H1 (cell line): ENCODE data around the gene PCDHB3. TPM values are rescaled to one million over a fixed set of nuclear protein-coding genes. Genes with fewer than 3 reads are reported as not detected.

ENCODE experiments used
- ATF2 ChIP-seq: IDR thresholded peaks from 2 replicates; pipeline ENCODE4 v1.6.1; 2012; ENCODE audit warnings: low read length, inconsistent platforms
- CEBPB ChIP-seq: IDR thresholded peaks from 2 replicates; pipeline ENCODE4 v1.6.1; 2012; ENCODE audit warnings: low read depth, low read length
- EZH2 ChIP-seq: fragments of 200-600 bp; sonication (generic); IDR thresholded peaks from 2 replicates; pipeline ENCODE4 v1.7.1; 2012; ENCODE audit warnings: low read depth, mild to moderate bottlenecking, moderate library complexity, low read length, inconsistent platforms; ENCODE audit not compliant: severe bottlenecking
- GABPA ChIP-seq: IDR thresholded peaks from 2 replicates; pipeline ENCODE4 v1.6.1; 2011; ENCODE audit warnings: mild to moderate bottlenecking, low read length, moderate library complexity, borderline replicate concordance; ENCODE audit not compliant: insufficient read depth
- TAF1 ChIP-seq: IDR thresholded peaks from 2 replicates; pipeline ENCODE4 v1.6.1; 2011; ENCODE audit warnings: mild to moderate bottlenecking, low read depth, low read length
- TAF7 ChIP-seq: optimal IDR thresholded peaks from 2 replicates; pipeline ENCODE3; 2011; ENCODE audit warnings: low read depth, mild to moderate bottlenecking, inconsistent platforms, low read length, moderate library complexity, borderline replicate concordance
- USF2 ChIP-seq: IDR thresholded peaks from 2 replicates; pipeline ENCODE4 v1.6.1; 2011; ENCODE audit warnings: low read length, improper control_type of control experiment
- polyA plus RNA-seq, 7 experiments: library from polyadenylated mRNA; depleted of rRNA in 3 of 7; stranded (reverse) in 5 of 7; unstranded in 2 of 7; fragments of >200 nt in 5 of 7; fragments of 200-250 nt in 2 of 7; gene quantifications; 1 replicate in 5 of 7; 2 replicates in 1 of 7; 4 replicates in 1 of 7; pipeline versions ENCODE4 v1.2.1 to v1.2.3, GENCODE V29; 2011 to 2013; ENCODE audit warnings: missing spikeins in 2 of 7, mixed read lengths in 2 of 7
- total RNA-seq: library from RNA; stranded (reverse); fragmentation: NEBNext Ultra II Directional; extraction: Animal tissue kit (Norgen Biotek cat#: 25700); gene quantifications from 2 replicates; pipeline ENCODE4 v1.2.1, GENCODE V29; 2021

The PCDHB3 gene
- total and polyA plus RNA-seq, 2 of the 8 experiments (the other 6 are each of a cell fraction or from before 2014, with no cell fraction given), result 1.6 to 3.4 TPM

DNA sequence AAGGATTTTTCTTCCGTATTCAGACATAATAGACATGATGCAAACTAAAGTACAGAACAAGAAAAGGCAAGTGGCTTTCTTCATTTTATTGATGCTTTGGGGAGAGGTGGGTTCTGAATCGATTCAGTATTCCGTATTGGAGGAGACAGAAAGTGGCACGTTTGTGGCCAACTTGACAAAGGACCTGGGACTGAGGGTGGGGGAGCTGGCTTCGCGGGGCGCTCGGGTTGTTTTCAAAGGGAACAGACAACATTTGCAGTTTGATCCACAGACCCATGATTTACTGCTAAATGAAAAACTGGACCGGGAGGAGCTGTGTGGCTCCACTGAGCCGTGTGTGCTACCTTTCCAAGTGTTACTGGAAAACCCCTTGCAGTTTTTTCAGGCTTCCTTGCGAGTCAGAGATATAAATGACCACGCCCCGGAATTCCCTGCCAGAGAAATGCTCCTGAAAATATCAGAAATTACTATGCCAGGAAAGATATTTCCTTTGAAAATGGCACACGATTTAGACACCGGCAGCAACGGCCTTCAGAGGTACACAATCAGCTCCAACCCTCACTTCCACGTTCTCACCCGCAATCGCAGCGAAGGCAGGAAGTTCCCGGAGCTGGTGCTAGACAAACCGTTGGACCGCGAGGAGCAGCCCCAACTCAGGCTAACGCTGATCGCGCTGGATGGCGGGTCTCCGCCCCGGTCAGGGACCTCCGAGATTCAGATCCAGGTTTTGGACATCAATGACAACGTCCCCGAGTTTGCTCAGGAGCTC lies 50.1 kb downstream of the PCDHB3 start (continued):
- TF ChIP-seq ATF2, result no peak
- no peak for TF ChIP-seq TAF7
- no peak for TF ChIP-seq EZH2
- TF ChIP-seq TAF1, result no peak
- no peak for TF ChIP-seq USF2
- TF ChIP-seq CEBPB, result no peak
- no peak for TF ChIP-seq GABPA
